Bronchial epithelial cell (primary cell): ENCODE measurements around the gene ERP27. TPM values are rescaled to one million over a fixed set of nuclear protein-coding genes. Genes with fewer than 3 reads are reported as not detected.

Experiments used
- DNase-seq: peaks from one replicate; pipeline ENCODE4 v3.0.0-alpha.2; 2010; ENCODE audit warnings: low read depth
- FAIRE-seq: peaks from 2 replicates; lab custom pipeline; 2011; peaks lifted over from hg19 to GRCh38; lab: Jason Lieb, UNC
- H3K27me3 ChIP-seq: 2 replicates; pipeline ENCODE4 v1.5.1; 2011; ENCODE audit warnings: low read length; ENCODE audit not compliant: control insufficient read depth, insufficient read depth
- H3K36me3 ChIP-seq: 2 replicates; pipeline ENCODE4 v1.5.1; 2011; ENCODE audit warnings: low read length; ENCODE audit not compliant: control insufficient read depth, insufficient read depth
- H3K4me3 ChIP-seq: 2 replicates; pipeline ENCODE4 v1.5.1; 2011; ENCODE audit warnings: mild to moderate bottlenecking, low read depth, low read length, control low read depth
- total RNA-seq: library from RNA; depleted of rRNA; stranded (reverse); fragments of >200 nt; gene quantifications from 2 replicates; pipeline ENCODE4 v1.2.1, GENCODE V29; 2014
- TF ChIP-seq, protein P1 (sequence below): IDR thresholded peaks from 2 replicates; pipeline ENCODE4 v1.5.1; 2011; ENCODE audit warnings: mild to moderate bottlenecking, moderate library complexity, low read length, control low read depth, inconsistent platforms; ENCODE audit not compliant: insufficient read depth, severe bottlenecking

ERP27 gene
- total RNA-seq, 1 donor from 2014 or later, result not detected

- Histone ChIP-seq H3K4me3 (no peak overlapping the region), H3K27me3 (no peaks in the 10 kb centered on the region), H3K36me3 (no peaks in the 10 kb centered on the region)
- no peak for FAIRE-seq
- no peak for DNase-seq
- TF ChIP-seq, protein P1, sequence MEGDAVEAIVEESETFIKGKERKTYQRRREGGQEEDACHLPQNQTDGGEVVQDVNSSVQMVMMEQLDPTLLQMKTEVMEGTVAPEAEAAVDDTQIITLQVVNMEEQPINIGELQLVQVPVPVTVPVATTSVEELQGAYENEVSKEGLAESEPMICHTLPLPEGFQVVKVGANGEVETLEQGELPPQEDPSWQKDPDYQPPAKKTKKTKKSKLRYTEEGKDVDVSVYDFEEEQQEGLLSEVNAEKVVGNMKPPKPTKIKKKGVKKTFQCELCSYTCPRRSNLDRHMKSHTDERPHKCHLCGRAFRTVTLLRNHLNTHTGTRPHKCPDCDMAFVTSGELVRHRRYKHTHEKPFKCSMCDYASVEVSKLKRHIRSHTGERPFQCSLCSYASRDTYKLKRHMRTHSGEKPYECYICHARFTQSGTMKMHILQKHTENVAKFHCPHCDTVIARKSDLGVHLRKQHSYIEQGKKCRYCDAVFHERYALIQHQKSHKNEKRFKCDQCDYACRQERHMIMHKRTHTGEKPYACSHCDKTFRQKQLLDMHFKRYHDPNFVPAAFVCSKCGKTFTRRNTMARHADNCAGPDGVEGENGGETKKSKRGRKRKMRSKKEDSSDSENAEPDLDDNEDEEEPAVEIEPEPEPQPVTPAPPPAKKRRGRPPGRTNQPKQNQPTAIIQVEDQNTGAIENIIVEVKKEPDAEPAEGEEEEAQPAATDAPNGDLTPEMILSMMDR, result no peak
These were observed 44.7 kb downstream of the ERP27 start for GRCh38 chr12:14893506-14894250.

DNA sequence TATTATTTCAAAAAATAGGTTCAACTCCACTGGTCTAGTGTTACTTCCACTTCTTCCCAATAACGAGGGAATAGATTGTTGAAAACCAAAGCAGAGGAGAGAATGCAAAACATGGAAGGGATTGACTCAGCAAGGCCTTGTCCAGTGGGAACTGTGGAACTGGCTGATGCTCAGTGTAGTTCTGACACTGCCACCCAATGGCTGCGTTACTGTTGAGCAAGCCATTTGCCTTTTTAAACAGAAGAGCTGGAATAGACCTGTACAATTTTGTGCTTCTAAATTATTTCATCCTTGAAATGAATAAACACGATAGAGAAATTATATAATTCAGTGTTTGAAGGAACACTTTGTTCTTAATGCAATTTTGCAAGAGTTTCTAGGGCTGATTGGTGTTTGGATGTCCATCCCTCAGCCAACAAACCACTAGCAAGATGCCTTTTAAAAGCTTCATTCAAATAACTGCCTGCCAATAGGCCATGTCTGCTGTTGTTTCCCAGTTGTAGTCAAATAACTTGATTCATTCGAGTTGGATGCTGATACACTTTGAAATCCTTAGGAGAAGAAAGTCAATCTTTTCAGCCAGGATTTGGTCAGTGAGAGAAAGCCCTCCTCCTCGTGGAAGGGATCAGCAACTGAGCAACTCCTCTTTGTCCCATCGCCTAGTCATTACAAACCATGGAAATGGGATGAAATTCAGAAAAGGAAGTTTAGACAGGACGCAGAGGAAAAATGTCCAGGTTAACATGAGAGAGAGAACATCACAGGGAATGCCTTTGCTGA lies 45.4 kb downstream of the ERP27 start:
- DNase-seq (no peak), FAIRE-seq (no peak)
- Histone ChIP-seq H3K27me3 (no peaks in the 10 kb centered on the region), H3K4me3 (no peak overlapping the region), H3K36me3 (no peaks in the 10 kb centered on the region)
- TF ChIP-seq, protein P1, result no peak

- DNase-seq (no peak), FAIRE-seq (no peak)
- Histone ChIP-seq H3K27me3 (no peaks in the 10 kb centered on the region), H3K4me3 (no peak overlapping the region), H3K36me3 (no peaks in the 10 kb centered on the region)
- TF ChIP-seq, protein P1, result no peak
These were observed 47.6 kb downstream of the ERP27 start for GRCh38 chr12:14890701-14891100.

GRCh38 chr12:14886271-14886670 lies 52.1 kb downstream of the ERP27 start:
- no peaks in the 10 kb centered on the region for H3K36me3 ChIP-seq
- no peaks in the 10 kb centered on the region for H3K27me3 ChIP-seq
- FAIRE-seq (no peak), DNase-seq (peak; percentile 23)
- no peak overlapping the region for H3K4me3 ChIP-seq
- TF ChIP-seq, protein P1, result no peak

- no peaks in the 10 kb centered on the region for H3K36me3 ChIP-seq
- no peak for FAIRE-seq
- no peak for DNase-seq
- H3K4me3 ChIP-seq, result no peak within 1 kb of the TSS
- no peaks in the 10 kb centered on the region for H3K27me3 ChIP-seq
- TF ChIP-seq, protein P1, result no peak
These were observed 52.6 kb downstream of the ERP27 start, which contains the start of gene MGP for GRCh38 chr12:14885718-14886221. MGP (minus strand) TSS chr12:14885854; CDS start chr12:14885791, 63 bp downstream.
